ENCODE measurements around the gene GREB1. TPM values are rescaled to one million over a fixed set of nuclear protein-coding genes. Genes with fewer than 3 reads are reported as not detected.

The GREB1 gene
- total and polyA plus RNA-seq, 2 of the 13 experiments (the other 11 are each of a cell fraction or from before 2014, with no cell fraction given), result 31.3 to 61.2 TPM

DNA sequence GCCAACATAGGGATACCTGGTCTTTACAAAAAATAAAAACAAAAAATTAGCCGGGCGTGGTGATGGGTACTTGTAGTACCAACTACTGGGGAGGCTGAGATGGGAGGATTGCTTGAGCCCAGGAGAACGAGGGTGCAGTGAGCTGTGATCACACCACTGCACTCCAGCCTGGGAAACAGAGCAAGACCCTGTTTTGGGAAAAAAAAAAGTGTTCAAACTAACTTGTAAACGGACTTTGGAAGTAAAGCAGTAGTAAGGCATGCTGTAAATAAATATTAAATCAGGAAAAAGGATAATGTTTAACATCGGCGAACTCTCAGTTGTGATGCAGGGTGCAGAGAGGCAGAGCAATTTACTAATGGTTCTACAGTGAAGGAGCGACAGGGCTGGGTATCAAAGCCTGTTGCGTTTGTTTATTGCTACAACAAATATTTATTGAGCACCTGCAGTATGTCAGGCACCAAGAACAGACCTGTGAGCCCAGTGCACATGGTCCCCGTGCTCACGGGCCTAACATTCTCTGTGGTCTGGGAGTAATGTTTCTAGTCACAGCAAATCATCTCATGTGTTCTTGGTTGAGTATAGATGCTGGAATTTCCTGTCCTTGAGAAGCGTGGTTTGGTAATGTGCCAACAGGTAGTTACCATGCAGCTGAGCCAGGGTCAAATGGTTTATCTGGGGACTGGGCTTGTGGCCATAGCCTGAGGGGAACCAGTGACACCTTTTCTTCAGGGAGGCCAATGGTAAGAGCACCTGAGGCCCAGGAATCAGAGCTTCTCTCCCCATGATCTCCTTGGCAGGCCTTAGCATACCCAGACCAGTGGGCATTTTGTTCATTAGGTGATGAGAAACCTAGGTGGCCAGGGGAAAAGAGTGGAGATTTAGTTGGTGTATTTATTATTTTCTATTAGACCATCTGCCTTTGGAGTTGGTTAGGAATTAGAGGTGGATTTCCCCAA lies 27.9 kb upstream of the GREB1 start (continued):
- TF ChIP-seq ZNF33A (CRISPR knock-in tag; IDR thresholded peaks at IDR 0.05; ENCODE audit: borderline replicate concordance) (peak; percentile 79; the same call in 1 of the 2 replicates), ZNF253 (CRISPR knock-in tag; IDR thresholded peaks at IDR 0.05; ENCODE audit: borderline replicate concordance) (no peak), FOXA3 (CRISPR knock-in tag; IDR thresholded peaks at IDR 0.05) (peak; percentile 90), MATR3 (CRISPR knock-in tag; IDR thresholded peaks at IDR 0.05) (no peak), MED1 (CRISPR knock-in tag; IDR thresholded peaks at IDR 0.05) (peak; percentile 95), SALL2 (CRISPR knock-in tag; IDR thresholded peaks at IDR 0.05) (peak; percentile 41), ZNF33B (CRISPR knock-in tag; IDR thresholded peaks at IDR 0.05) (peak; percentile 52), DNMT1 (CRISPR knock-in tag; IDR thresholded peaks at IDR 0.05) (peak; percentile 40; the same call in 1 of the 2 replicates), ZNF713 (CRISPR knock-in tag; IDR thresholded peaks at IDR 0.05) (peak; percentile 86; the same call in 1 of the 2 replicates), CEBPG (CRISPR knock-in tag; IDR thresholded peaks at IDR 0.05) (peak; percentile 55), ZNF3 (CRISPR knock-in tag; IDR thresholded peaks at IDR 0.05) (peak; percentile 82), ATAD3A (CRISPR knock-in tag; IDR thresholded peaks at IDR 0.05) (no peak), XRCC5 (optimal IDR thresholded peaks at IDR 0.05; ENCODE audit: low read length) (peak; percentile 39), ATF7-NPFF (CRISPR knock-in tag; IDR thresholded peaks at IDR 0.05; ENCODE audit: low read depth) (peak; percentile 73; the same call in 1 of the 2 replicates), FLYWCH1 (CRISPR knock-in tag; IDR thresholded peaks at IDR 0.05) (no peak), NCOA2 (CRISPR knock-in tag; IDR thresholded peaks at IDR 0.05) (peak; percentile 91), MIER2 (CRISPR knock-in tag; IDR thresholded peaks at IDR 0.05) (peak; percentile 75)
- TF ChIP-seq, protein P1, sequence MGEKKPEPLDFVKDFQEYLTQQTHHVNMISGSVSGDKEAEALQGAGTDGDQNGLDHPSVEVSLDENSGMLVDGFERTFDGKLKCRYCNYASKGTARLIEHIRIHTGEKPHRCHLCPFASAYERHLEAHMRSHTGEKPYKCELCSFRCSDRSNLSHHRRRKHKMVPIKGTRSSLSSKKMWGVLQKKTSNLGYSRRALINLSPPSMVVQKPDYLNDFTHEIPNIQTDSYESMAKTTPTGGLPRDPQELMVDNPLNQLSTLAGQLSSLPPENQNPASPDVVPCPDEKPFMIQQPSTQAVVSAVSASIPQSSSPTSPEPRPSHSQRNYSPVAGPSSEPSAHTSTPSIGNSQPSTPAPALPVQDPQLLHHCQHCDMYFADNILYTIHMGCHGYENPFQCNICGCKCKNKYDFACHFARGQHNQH (CRISPR knock-in tag; IDR thresholded peaks at IDR 0.05), result peak; percentile 93; the same call in 1 of the 2 replicates
- TF ChIP-seq, protein P2, sequence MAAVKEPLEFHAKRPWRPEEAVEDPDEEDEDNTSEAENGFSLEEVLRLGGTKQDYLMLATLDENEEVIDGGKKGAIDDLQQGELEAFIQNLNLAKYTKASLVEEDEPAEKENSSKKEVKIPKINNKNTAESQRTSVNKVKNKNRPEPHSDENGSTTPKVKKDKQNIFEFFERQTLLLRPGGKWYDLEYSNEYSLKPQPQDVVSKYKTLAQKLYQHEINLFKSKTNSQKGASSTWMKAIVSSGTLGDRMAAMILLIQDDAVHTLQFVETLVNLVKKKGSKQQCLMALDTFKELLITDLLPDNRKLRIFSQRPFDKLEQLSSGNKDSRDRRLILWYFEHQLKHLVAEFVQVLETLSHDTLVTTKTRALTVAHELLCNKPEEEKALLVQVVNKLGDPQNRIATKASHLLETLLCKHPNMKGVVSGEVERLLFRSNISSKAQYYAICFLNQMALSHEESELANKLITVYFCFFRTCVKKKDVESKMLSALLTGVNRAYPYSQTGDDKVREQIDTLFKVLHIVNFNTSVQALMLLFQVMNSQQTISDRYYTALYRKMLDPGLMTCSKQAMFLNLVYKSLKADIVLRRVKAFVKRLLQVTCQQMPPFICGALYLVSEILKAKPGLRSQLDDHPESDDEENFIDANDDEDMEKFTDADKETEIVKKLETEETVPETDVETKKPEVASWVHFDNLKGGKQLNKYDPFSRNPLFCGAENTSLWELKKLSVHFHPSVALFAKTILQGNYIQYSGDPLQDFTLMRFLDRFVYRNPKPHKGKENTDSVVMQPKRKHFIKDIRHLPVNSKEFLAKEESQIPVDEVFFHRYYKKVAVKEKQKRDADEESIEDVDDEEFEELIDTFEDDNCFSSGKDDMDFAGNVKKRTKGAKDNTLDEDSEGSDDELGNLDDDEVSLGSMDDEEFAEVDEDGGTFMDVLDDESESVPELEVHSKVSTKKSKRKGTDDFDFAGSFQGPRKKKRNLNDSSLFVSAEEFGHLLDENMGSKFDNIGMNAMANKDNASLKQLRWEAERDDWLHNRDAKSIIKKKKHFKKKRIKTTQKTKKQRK (IDR thresholded peaks at IDR 0.05; ENCODE audit: low read length), result no peak
- TF ChIP-seq, protein P3, sequence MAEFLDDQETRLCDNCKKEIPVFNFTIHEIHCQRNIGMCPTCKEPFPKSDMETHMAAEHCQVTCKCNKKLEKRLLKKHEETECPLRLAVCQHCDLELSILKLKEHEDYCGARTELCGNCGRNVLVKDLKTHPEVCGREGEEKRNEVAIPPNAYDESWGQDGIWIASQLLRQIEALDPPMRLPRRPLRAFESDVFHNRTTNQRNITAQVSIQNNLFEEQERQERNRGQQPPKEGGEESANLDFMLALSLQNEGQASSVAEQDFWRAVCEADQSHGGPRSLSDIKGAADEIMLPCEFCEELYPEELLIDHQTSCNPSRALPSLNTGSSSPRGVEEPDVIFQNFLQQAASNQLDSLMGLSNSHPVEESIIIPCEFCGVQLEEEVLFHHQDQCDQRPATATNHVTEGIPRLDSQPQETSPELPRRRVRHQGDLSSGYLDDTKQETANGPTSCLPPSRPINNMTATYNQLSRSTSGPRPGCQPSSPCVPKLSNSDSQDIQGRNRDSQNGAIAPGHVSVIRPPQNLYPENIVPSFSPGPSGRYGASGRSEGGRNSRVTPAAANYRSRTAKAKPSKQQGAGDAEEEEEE (CRISPR knock-in tag; IDR thresholded peaks at IDR 0.05; ENCODE audit: borderline replicate concordance), result peak; percentile 89; the same call in 1 of the 2 replicates
- TF ChIP-seq, protein P4, sequence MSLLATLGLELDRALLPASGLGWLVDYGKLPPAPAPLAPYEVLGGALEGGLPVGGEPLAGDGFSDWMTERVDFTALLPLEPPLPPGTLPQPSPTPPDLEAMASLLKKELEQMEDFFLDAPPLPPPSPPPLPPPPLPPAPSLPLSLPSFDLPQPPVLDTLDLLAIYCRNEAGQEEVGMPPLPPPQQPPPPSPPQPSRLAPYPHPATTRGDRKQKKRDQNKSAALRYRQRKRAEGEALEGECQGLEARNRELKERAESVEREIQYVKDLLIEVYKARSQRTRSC (CRISPR knock-in tag; IDR thresholded peaks at IDR 0.05; ENCODE audit: low read depth), result no peak
- TF ChIP-seq, protein P5, sequence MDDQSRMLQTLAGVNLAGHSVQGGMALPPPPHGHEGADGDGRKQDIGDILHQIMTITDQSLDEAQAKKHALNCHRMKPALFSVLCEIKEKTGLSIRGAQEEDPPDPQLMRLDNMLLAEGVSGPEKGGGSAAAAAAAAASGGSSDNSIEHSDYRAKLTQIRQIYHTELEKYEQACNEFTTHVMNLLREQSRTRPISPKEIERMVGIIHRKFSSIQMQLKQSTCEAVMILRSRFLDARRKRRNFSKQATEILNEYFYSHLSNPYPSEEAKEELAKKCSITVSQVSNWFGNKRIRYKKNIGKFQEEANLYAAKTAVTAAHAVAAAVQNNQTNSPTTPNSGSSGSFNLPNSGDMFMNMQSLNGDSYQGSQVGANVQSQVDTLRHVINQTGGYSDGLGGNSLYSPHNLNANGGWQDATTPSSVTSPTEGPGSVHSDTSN (CRISPR knock-in tag; IDR thresholded peaks at IDR 0.05; ENCODE audit: borderline replicate concordance), result no peak

Measured in HepG2 (cell line).